Caco-2 (cell line): ENCODE data around the gene SMC4. TPM values are rescaled to one million over a fixed set of nuclear protein-coding genes. Genes with fewer than 3 reads are reported as not detected.

Experiments
- BruUV-seq: library from RNA; stranded (reverse); fragments of 400-500 nt; replicated peaks from 2 replicates; lab custom pipeline; 2021; lab: Mats Ljungman, UMichigan
- CTCF ChIA-PET: fragments of 300-600 bp; sonication (Branson Sonifier 250); formaldehyde crosslinking; loops from one replicate; lab custom pipeline; 2022; ENCODE audit warnings: antibody characterized with exemption; lab: Charles Lee
- POLR2A ChIA-PET: fragments of 300-600 bp; sonication (Branson Sonifier 250); formaldehyde crosslinking; loops from one replicate; lab custom pipeline; 2022; ENCODE audit warnings: antibody characterized with exemption; lab: Charles Lee
- DNase-seq, 2 experiments: peaks; one replicate each; pipeline versions ENCODE4 v3.0.0 to v3.0.0-alpha.2; 2020 to 2022
- H3K27me3 ChIP-seq: replicated peaks from 2 replicates; pipeline ENCODE4 v1.6.0; 2011; ENCODE audit warnings: low read length; ENCODE audit not compliant: control insufficient read depth, insufficient read depth
- H3K36me3 ChIP-seq: 2 replicates; pipeline ENCODE4 v1.5.1; 2011; ENCODE audit warnings: low read length; ENCODE audit not compliant: control insufficient read depth, insufficient read depth
- H3K4me1 ChIP-seq: fragments of 250-450 bp; sonication (Bioruptor Pico); 2 replicates; pipeline ENCODE4 v1.5.1; 2020; ENCODE audit warnings: mild to moderate bottlenecking
- H3K4me3 ChIP-seq: 2 replicates; pipeline ENCODE4 v1.5.1; 2011; ENCODE audit warnings: low read depth, mild to moderate bottlenecking, control low read depth, low read length
- H3K9me3 ChIP-seq: fragments of 250-450 bp; sonication (Bioruptor Pico); 2 replicates; pipeline ENCODE4 v1.5.1; 2020; ENCODE audit warnings: mild to moderate bottlenecking, moderate library complexity
- H3K27ac Mint-ChIP-seq: one replicate; pipeline ENCODE4 v1.8.0; 2022; ENCODE audit warnings: mixed read lengths; ENCODE audit not compliant: unreplicated experiment
- H3K27me3 Mint-ChIP-seq: one replicate; pipeline ENCODE4 v1.8.0; 2022; ENCODE audit warnings: mixed read lengths; ENCODE audit not compliant: insufficient read depth, unreplicated experiment
- H3K36me3 Mint-ChIP-seq: one replicate; pipeline ENCODE4 v1.8.0; 2022; ENCODE audit warnings: mild to moderate bottlenecking, mixed read lengths; ENCODE audit not compliant: insufficient read depth, unreplicated experiment
- H3K4me1 Mint-ChIP-seq: one replicate; pipeline ENCODE4 v1.8.0; 2022; ENCODE audit warnings: low read depth, mixed read lengths; ENCODE audit not compliant: unreplicated experiment
- H3K4me3 Mint-ChIP-seq: one replicate; pipeline ENCODE4 v1.8.0; 2022; ENCODE audit warnings: mild to moderate bottlenecking, moderate library complexity, mixed read lengths; ENCODE audit not compliant: unreplicated experiment
- H3K9me3 Mint-ChIP-seq: one replicate; pipeline ENCODE4 v1.8.0; 2022; ENCODE audit warnings: mixed read lengths; ENCODE audit not compliant: unreplicated experiment
- intact Hi-C: fragments of 100-400 bp; cut with micrococcal nuclease; formaldehyde crosslinking; loops from one replicate; pipeline ENCODE4 v1.10.0; 2022; ENCODE audit not compliant: unreplicated experiment
- total RNA-seq: library from RNA; stranded (reverse); gene quantifications from 2 replicates; pipeline ENCODE4 v1.2.3, GENCODE V29; 2022
- TF ChIP-seq, protein P1 (sequence below), 2 experiments: fragments of 200-600 bp in 1 of 2; IDR thresholded peaks; 1 replicate in 1 of 2; 2 replicates in 1 of 2; pipeline versions ENCODE4 v1.5.1 to v1.8.0; 2011 to 2022; ENCODE audit warnings: antibody characterized with exemption in 1 of 2, control low read depth in 1 of 2, inconsistent platforms in 1 of 2, low read depth in 1 of 2, low read length in 1 of 2, mild to moderate bottlenecking in 1 of 2, moderate library complexity in 1 of 2; ENCODE audit not compliant: insufficient read depth in 1 of 2, severe bottlenecking in 1 of 2, unreplicated experiment in 1 of 2

The SMC4 gene
- total RNA-seq, 1 experiment from 2014 or later = 133 TPM

DNA sequence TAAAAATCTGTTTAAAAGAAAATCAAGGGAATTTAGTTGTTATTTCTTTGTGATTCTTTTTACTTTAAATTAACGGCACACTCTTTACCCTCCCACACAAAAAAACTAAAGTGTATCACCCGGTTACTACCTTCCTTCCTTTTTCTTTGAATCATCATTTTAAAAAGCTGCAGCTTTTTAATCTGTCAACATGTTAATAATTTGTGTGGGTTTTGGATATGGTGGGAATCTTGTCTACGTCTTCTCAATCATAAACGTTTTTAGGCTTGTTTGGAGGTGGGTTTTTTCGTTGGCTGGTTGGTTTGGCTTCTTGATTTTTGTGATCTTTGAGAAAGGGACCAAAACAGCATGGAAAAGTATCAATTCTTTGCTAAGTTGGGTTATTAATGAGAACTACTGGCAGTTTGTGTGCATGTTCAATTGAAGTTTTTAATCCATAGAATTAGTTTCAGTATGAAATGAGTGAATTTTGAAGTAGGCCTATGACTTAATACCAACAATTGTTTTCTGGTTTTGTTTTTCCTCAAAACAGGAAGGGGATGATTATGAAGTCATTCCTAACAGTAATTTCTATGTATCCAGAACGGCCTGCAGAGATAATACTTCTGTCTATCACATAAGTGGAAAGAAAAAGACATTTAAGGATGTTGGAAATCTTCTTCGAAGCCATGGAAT, 4.5 kb downstream of the SMC4 start:
- H3K4me3 ChIP-seq = no peak overlapping the region
- no peaks in the 10 kb centered on the region for H3K36me3 ChIP-seq
- intact Hi-C loops = no loop called here
- no peak for DNase-seq
- no peaks in the 10 kb centered on the region for H3K27me3 ChIP-seq
- Mint-ChIP-seq H3K9me3 (no peaks in the 10 kb centered on the region), H3K36me3 (peaks cover 67% of the 10 kb centered on the region), H3K4me3 (peak overlapping the region; percentile 36), H3K27me3 (no peaks in the 10 kb centered on the region), H3K4me1 (no peaks in the 10 kb centered on the region), H3K27ac (no peak overlapping the region)
- TF ChIP-seq, protein P1, sequence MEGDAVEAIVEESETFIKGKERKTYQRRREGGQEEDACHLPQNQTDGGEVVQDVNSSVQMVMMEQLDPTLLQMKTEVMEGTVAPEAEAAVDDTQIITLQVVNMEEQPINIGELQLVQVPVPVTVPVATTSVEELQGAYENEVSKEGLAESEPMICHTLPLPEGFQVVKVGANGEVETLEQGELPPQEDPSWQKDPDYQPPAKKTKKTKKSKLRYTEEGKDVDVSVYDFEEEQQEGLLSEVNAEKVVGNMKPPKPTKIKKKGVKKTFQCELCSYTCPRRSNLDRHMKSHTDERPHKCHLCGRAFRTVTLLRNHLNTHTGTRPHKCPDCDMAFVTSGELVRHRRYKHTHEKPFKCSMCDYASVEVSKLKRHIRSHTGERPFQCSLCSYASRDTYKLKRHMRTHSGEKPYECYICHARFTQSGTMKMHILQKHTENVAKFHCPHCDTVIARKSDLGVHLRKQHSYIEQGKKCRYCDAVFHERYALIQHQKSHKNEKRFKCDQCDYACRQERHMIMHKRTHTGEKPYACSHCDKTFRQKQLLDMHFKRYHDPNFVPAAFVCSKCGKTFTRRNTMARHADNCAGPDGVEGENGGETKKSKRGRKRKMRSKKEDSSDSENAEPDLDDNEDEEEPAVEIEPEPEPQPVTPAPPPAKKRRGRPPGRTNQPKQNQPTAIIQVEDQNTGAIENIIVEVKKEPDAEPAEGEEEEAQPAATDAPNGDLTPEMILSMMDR (IDR thresholded peaks at IDR 0.05; ENCODE audit: insufficient read depth in 1 of 2, low read depth in 1 of 2, low read length in 1 of 2, severe bottlenecking in 1 of 2, unreplicated experiment in 1 of 2) = no peak
- H3K9me3 ChIP-seq = no peaks in the 10 kb centered on the region
- peaks cover 10% of the 10 kb centered on the region for H3K4me1 ChIP-seq
- ChIA-PET CTCF (no interaction called here), POLR2A (no interaction called here)
- BruUV-seq = no TSS peak

DNA sequence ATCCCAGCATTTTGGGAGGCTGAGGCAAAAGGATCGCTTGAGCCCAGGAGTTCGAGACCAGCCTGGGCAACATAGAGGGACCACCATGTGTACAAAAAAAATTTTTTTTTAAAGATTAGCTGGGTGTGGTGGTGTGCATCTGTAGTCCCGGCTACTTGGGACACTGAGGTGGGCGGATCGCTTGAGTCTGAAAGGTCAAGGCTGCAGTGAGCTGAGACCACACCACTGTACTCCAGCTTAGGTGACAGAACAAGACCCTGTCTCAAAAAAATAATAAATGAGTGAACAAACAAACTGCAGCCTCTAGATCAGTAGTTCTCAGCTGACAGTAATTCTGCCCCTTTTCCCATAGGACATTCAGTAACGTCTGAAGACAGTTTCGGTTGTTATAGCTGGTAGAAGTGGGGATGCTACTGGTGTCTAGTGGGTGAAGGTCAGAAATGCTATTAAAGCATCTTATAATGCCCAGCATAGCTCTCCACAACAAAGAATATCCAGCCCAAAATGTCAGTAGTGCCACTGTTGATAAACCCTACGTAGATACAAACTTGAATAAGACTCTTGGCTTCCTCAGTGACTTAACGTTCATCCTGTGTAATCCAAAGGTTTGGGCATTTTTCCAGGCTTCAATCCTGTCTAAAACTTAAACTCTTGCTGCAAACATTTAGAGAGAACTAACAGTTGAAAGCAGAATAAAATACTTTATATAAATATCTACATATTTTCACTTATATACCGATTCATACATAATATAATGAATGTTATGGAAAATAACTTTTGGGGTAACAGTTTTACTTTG, 10.6 kb downstream of the SMC4 start:
- TF ChIP-seq, protein P1 (IDR thresholded peaks at IDR 0.05; ENCODE audit: insufficient read depth in 1 of 2, low read depth in 1 of 2, low read length in 1 of 2, severe bottlenecking in 1 of 2, unreplicated experiment in 1 of 2) = no peak
- Mint-ChIP-seq H3K27me3 (no peaks in the 10 kb centered on the region), H3K4me1 (no peaks in the 10 kb centered on the region), H3K27ac (no peak overlapping the region), H3K4me3 (no peak overlapping the region), H3K36me3 (peaks cover 62% of the 10 kb centered on the region), H3K9me3 (no peaks in the 10 kb centered on the region)
- no peaks in the 10 kb centered on the region for H3K27me3 ChIP-seq
- BruUV-seq = no TSS peak
- no peak overlapping the region for H3K4me3 ChIP-seq
- intact Hi-C loops = no loop called here
- H3K36me3 ChIP-seq = peaks cover under 1% of the 10 kb centered on the region; the same call in 1 of the 2 replicates
- ChIA-PET POLR2A (interaction anchor here (1.2 kb wide), 1 partner anchor 10 kb away, joined by 3 read pairs; no protein-coding TSS in a partner anchor), CTCF (no interaction called here)
- no peaks in the 10 kb centered on the region for H3K9me3 ChIP-seq
- no peaks in the 10 kb centered on the region for H3K4me1 ChIP-seq
- DNase-seq = no peak

DNA sequence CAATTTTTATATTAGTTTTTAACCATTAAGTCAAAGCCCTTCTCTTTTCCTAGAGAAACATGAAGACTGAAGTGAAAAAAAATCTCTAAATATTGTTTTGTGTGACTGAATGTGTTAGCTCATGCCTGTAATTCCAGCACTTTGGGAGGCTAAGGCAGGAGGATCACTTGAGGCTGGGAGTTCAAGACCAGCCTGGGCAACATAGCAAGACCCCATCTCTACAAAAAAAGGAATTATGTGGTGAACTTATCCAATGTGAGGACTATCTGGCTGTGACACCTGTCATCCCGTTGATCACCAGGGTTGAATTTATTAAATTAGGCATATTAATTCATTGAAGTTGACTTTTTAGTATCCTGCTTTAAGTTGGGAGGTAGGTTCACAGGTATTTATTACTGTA, 13.0 kb downstream of the SMC4 start:
- H3K4me3 ChIP-seq = no peak overlapping the region
- no peaks in the 10 kb centered on the region for H3K9me3 ChIP-seq
- H3K9me3 Mint-ChIP-seq = no peaks in the 10 kb centered on the region
- no peak overlapping the region for H3K4me3 Mint-ChIP-seq
- H3K4me1 Mint-ChIP-seq = no peaks in the 10 kb centered on the region
- BruUV-seq = no TSS peak
- H3K4me1 ChIP-seq = no peaks in the 10 kb centered on the region
- TF ChIP-seq, protein P1 (IDR thresholded peaks at IDR 0.05; ENCODE audit: insufficient read depth in 1 of 2, low read depth in 1 of 2, low read length in 1 of 2, severe bottlenecking in 1 of 2, unreplicated experiment in 1 of 2) = no peak
- no peaks in the 10 kb centered on the region for H3K27me3 ChIP-seq
- H3K36me3 Mint-ChIP-seq = peaks cover 75% of the 10 kb centered on the region
- ChIA-PET CTCF (interaction anchor here (1.0 kb wide), 1 partner anchor 380 kb away, joined by 3 read pairs; no protein-coding TSS in a partner anchor), POLR2A (no interaction called here)
- intact Hi-C loops = no loop called here
- H3K27me3 Mint-ChIP-seq = no peaks in the 10 kb centered on the region
- H3K27ac Mint-ChIP-seq = no peak overlapping the region
- DNase-seq = no peak
- H3K36me3 ChIP-seq = peaks cover 2% of the 10 kb centered on the region; the same call in 1 of the 2 replicates
